HG03064 (cell line): ENCODE measurements around the gene P3R3URF.
"Not testable (repeated sequence)": the region's sequence is repeated elsewhere in the genome, so short reads cannot be mapped to it uniquely, and the experiment has no call there.

Experiments
- ATAC-seq: cut with Tn5 transposase; IDR thresholded peaks from one replicate; pipeline ENCODE4 v1.9.1; 2021; ENCODE audit warnings: low read depth; ENCODE audit not compliant: unreplicated experiment

Gene P3R3URF

DNA sequence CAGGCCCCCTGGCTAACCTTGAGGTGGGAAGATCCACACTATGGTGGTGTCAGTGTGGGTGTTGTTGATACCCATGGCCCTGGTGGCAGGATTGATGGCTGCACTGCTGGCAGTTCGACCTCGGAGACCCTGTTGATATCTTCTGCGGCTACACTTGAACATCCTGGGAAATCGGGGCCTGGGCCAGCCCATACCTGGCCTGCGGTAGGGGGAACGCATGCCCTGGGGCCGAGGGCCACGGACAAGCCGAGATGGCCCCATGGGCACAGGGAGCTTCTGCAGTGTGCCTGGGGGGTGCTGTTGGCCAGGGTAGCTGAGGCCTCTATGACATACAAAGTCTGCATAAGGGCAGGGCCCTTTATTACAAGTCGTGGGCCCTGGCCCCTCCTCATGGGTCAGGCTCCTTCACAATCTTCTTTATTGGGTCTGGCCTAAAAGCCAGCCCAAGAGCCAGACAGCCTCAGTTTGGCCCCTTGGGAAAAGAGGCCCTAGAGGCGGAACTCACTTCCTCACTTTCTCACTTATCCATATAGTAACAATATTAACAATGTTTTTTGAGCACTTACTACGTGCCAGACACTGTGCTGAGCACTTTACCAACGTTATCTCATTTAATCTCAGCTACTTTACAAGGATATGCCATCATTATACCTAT, at the start of gene P3R3URF:
Gene P3R3URF (minus strand): TSS at position 278 of the 655 bp plus-strand sequence. CDS start 17 bp downstream, at position 261.
- ATAC-seq = no peak

GRCh38 chr1:46224966-46225365, 48.7 kb upstream of the P3R3URF start:
- ATAC-seq = no peak

DNA sequence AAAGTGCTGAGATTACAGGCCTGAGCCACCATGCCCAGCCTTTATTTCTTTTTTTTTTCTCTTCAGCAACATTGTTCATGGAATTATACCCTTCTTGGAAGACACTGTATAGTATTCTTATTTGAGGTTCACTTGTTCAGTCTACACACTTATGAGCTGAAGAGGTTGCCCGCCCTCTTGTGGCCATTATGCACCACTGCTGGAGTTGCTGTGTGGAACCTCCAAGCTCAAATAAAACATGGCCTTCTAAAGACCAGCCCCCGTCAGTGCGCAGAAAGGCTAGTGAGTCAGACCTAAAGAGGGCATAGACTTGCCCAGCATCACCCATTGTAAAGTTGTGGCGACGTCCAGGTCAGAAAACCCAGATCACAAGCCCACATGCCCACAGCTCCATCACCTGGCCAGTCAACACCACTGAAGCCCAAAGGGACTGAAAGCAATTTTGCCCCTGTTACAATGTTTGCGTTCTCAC, 47.2 kb upstream of the P3R3URF start:
- peak; percentile 88 for ATAC-seq

- ATAC-seq = not testable (repeated sequence)
Observed at GRCh38 chr1:46223055-46223454, 46.8 kb upstream of the P3R3URF start.

- no peak for ATAC-seq
Observed at GRCh38 chr1:46221749-46222148, 45.5 kb upstream of the P3R3URF start.

- ATAC-seq = no peak
Observed at GRCh38 chr1:46220808-46221207, 44.5 kb upstream of the P3R3URF start.

GRCh38 chr1:46219551-46220520, 43.5 kb upstream of the P3R3URF start:
- ATAC-seq = no peak

DNA sequence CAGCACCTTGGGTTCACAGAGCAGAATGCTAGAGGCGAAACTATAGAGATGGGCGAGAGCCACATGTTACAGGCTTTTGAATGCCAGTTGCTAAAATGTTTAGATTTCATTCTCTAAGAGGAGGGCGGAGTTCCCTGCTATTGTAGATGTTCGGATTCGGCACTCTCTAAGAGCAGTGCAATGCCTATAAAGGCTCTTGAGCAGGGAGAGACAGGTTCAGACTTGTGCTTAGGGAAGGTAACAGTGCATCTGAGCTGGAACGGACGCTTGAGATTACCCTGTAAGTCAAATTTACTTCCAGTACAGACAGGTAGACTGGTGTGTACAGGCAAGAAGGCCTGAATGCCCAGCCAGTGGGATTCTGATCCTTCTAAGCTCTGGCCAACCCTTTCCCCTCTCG, 42.2 kb upstream of the P3R3URF start:
- ATAC-seq = no peak

GRCh38 chr1:46215504-46215903, 39.2 kb upstream of the P3R3URF start:
- no peak for ATAC-seq

GRCh38 chr1:46211051-46211450, 34.8 kb upstream of the P3R3URF start:
- no peak for ATAC-seq

GRCh38 chr1:46210561-46210960, 34.3 kb upstream of the P3R3URF start:
- ATAC-seq = no peak

GRCh38 chr1:46206399-46206798, 30.1 kb upstream of the P3R3URF start:
- ATAC-seq = no peak

DNA sequence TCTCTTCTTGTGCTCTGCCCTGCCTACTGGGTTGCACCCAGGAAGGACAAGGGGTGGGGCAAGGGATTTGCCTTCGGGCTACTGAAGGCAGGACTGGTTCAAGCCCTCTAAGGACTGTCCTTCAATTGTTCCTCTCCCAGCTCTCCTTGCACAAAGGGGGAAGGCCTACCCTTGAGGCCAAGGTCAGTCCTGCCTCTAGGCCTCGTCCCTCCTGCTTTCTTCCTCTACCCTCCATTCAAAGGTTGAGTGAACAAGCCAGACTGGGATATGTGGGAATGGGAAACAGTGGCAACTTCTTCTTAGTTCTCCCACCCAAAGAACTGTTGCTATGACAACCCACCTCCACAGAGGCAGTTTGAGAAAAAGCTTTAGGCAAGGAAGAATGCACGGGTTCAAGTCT, 29.5 kb upstream of the P3R3URF start:
- no peak for ATAC-seq

DNA sequence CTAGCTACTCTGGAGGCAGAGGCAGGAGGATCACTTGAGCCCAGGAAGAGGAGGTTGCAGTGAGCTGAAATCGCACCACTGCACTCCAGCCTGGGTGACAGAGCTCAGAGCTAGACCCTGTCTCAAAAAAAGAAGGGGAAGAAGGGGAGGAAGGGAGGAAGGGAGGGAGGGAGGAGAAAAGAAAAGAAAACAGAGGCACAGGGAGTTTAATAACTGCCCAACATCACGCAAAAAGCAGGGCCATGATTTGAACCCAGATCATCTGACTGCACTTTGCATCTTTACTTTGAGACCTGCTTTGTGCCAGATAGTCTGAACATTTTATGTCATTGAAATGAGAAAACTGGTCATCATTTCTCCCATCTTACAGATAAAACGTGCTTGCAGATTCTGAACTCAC, 28.9 kb upstream of the P3R3URF start:
- no peak for ATAC-seq

DNA sequence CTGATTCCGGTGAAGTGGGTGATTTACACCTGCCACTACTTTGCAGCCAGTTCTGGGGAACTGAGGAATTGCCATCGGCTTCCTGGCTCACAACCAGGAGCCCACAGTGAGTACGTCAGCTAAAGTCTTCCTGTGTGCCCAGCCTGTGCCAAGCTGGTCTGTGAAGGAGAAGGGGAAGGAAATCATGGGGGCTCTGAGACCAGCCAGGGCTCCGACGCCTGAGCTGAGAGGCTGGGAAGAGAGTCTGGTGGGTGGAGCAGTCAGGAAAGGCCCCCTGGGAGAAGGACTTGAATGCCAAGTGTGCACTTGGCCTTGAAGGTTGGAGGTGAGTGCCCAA, 28.1 kb upstream of the P3R3URF start:
- no peak for ATAC-seq

GRCh38 chr1:46203738-46204405, 27.6 kb upstream of the P3R3URF start:
- no peak for ATAC-seq

- ATAC-seq = no peak
Observed at GRCh38 chr1:46199233-46199749, 23.0 kb upstream of the P3R3URF start.

- peak; percentile 86 for ATAC-seq
Observed at GRCh38 chr1:46197964-46198811, 21.9 kb upstream of the P3R3URF start, which contains the start of gene POMGNT1. Gene POMGNT1, minus strand, starts transcription at chr1:46198434. Its CDS starts 613 bp downstream, at chr1:46197821.

DNA sequence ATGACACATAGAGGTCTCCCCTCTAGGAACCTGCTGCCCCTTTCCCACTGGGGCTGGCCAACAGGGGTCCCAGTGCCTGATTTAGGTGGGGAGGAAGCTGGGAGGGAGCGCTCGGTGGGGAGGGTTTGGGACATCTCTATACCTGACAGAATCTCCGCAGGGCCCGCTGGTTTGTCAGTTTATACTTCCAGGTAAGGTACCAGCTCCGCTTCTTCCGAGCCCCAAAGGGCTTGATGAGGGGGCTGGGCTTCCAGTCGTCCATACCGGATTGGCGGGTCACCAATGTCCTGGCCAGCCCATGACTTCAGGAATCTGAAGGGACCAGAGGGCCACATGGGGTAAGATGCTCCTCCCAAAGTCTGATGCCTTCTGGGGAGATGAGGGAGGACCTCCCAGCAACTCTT, 21.3 kb upstream of the P3R3URF start:
- no peak for ATAC-seq

DNA sequence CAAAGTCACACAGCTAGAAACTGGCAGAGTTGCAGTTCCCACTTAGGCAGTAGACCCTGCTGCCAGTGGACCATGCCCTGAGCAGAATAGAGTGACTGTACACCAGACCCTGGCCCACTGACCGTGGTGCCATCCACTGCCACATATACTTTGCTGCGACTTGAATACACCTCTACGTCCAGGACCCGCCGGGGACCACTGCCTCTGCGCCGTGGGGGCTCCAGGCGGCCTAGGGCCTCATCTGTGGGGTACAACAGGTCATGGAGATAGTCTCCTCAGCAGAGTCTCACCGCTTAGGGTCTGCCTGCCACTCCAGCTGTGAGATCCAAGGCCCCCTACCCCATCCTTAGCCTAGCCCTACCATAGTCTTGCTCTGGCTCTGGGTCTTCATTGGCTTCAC, 20.3 kb upstream of the P3R3URF start:
- no peak for ATAC-seq
